ENCODE measurements around the gene GLI3. TPM values are rescaled to one million over a fixed set of nuclear protein-coding genes. Genes with fewer than 3 reads are reported as not detected.

The GLI3 gene
- total and polyA plus RNA-seq, 2 of the 8 experiments (the other 6 are each of a cell fraction or from before 2014, with no cell fraction given): 8.0 to 31.1 TPM

DNA sequence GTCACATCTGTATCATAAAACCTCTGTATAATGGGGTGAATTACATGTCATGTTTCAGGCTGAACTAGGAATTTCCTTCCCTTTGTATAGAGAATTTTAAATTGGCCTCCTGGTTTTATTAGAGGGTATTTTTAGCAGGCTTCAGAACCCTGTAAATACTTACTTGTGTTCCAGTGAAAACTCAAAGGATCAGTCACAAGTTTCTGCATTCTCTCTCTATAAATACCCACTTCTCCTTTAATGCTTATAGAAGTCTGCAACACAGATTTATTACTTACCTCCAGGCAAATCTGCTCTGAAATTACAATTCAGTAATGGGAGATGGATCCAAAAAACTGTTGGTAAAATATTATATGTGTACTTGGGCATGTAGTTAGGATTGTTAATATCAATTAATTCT is 161.6 kb downstream of the GLI3 start:
- DNase-seq (ENCODE audit: low read depth in 1 of 2, low spot score in 2 of 2) (no peak), FAIRE-seq (no peak)
- no peaks in the 10 kb centered on the region; a peak in 1 of 7 replicates for H3K27me3 ChIP-seq (replicated peaks in 1 of 4; ENCODE audit: control insufficient read depth in 3 of 4, extremely low read depth in 1 of 4, insufficient read depth in 3 of 4, low read length in 3 of 4)
- no peak overlapping the region for H3K18ac ChIP-seq (ENCODE audit: extremely low read depth, low read length)
- no peak overlapping the region for H2AFZ ChIP-seq (ENCODE audit: low read length)
- H3K4me1 ChIP-seq (replicated peaks in 1 of 4; ENCODE audit: control insufficient read depth in 3 of 4, insufficient read depth in 4 of 4, low read length in 3 of 4): peaks cover 0 to 2% (median 0%) of the 10 kb centered on the region in 4 experiments; a peak in 4 of 7 replicates
- H3K4me2 ChIP-seq (ENCODE audit: insufficient read depth in 1 of 2, low read depth in 2 of 2, low read length in 2 of 2): no peak overlapping the region
- H3K23ac ChIP-seq (ENCODE audit: insufficient read length): no peak overlapping the region
- no peak overlapping the region for H2BK5ac ChIP-seq (ENCODE audit: low read depth, low read length)
- no peak overlapping the region for H4K5ac ChIP-seq (ENCODE audit: insufficient read length, low read depth, low read length)
- H3K14ac ChIP-seq (ENCODE audit: insufficient read length): no peak overlapping the region
- TF ChIP-seq KDM1A (IDR thresholded peaks at IDR 0.05; ENCODE audit: borderline replicate concordance, low read length) (no peak), HDAC2 (IDR thresholded peaks at IDR 0.05; ENCODE audit: borderline replicate concordance in 1 of 2, low read depth in 2 of 2, low read length in 2 of 2) (no peak), EZH2 (IDR thresholded peaks at IDR 0.05; ENCODE audit: low read depth, low read length, severe bottlenecking) (no peak)
- TF ChIP-seq, protein P1, sequence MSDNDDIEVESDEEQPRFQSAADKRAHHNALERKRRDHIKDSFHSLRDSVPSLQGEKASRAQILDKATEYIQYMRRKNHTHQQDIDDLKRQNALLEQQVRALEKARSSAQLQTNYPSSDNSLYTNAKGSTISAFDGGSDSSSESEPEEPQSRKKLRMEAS (IDR thresholded peaks at IDR 0.05): no peak
- no peak overlapping the region for H2BK15ac ChIP-seq (ENCODE audit: low read length)
- no peak overlapping the region for H3K9ac ChIP-seq (replicated peaks in 1 of 4; ENCODE audit: extremely low read depth in 1 of 4, low read depth in 3 of 4, low read length in 3 of 4)
- no peak overlapping the region for H2BK12ac ChIP-seq (ENCODE audit: low read depth, low read length)
- no peak overlapping the region for H4K8ac ChIP-seq (ENCODE audit: extremely low read depth, insufficient read depth, low read length)
- H3K23me2 ChIP-seq (ENCODE audit: low read depth, low read length): no peaks in the 10 kb centered on the region
- no peak overlapping the region for H3K27ac ChIP-seq (ENCODE audit: low read depth, low read length)
- H4K20me1 ChIP-seq (replicated peaks in 1 of 2; ENCODE audit: control insufficient read depth in 1 of 2, insufficient read depth in 2 of 2, low read length in 2 of 2): peaks cover 0 to under 1% of the 10 kb centered on the region in 2 experiments
- CTCF ChIA-PET (ENCODE audit: partially characterized antibody): interaction anchor here (1.3 to 2.5 kb wide), 2 partner anchors 61 to 96 kb away, joined by 5 to 11 read pairs; no protein-coding TSS in a partner anchor
- no peaks in the 10 kb centered on the region for H3K36me3 ChIP-seq (ENCODE audit: control insufficient read depth in 2 of 4, insufficient read depth in 4 of 4, low read length in 3 of 4)
- H3K56ac ChIP-seq (replicated peaks; ENCODE audit: insufficient read length, low read depth, low read length): no peak overlapping the region
- H3K4me3 ChIP-seq (ENCODE audit: extremely low read depth in 1 of 4, insufficient read depth in 2 of 4, low read depth in 3 of 4, low read length in 4 of 4): no peak overlapping the region
- H3K4ac ChIP-seq (replicated peaks; ENCODE audit: insufficient read length, low read depth, low read length): no peak overlapping the region
- H3K9me3 ChIP-seq (ENCODE audit: insufficient read depth in 2 of 2, low read depth in 1 of 2, low read length in 1 of 2): no peaks in the 10 kb centered on the region
- no peak overlapping the region for H2BK120ac ChIP-seq (replicated peaks; ENCODE audit: low read depth, low read length)
- no peak overlapping the region for H2BK20ac ChIP-seq (ENCODE audit: low read length)
- POLR2A ChIA-PET (ENCODE audit: partially characterized antibody): no interaction called here
- no peak overlapping the region for H2AK5ac ChIP-seq (ENCODE audit: low read depth, low read length)
- no peaks in the 10 kb centered on the region for H3K79me1 ChIP-seq (ENCODE audit: low read depth, low read length)
- no peak overlapping the region for H4K91ac ChIP-seq (replicated peaks; ENCODE audit: insufficient read length, low read length)
- H3K79me2 ChIP-seq (ENCODE audit: control insufficient read depth in 1 of 2, insufficient read depth in 2 of 2, low read length in 2 of 2): no peaks in the 10 kb centered on the region; a peak in 1 of 4 replicates
